M059J (cell line): Measurements from ENCODE around the gene CD28. TPM values are rescaled to one million over a fixed set of nuclear protein-coding genes. Genes with fewer than 3 reads are reported as not detected.
"Not testable (repeated sequence)": the region's sequence is repeated elsewhere in the genome, so short reads cannot be mapped to it uniquely, and the experiment has no call there.

ENCODE experiments used
- DNase-seq: peaks from one replicate; pipeline ENCODE4 v3.0.0-alpha.2; 2012; ENCODE audit warnings: low read depth
- total RNA-seq: library from RNA; depleted of rRNA; stranded (reverse); fragments of >200 nt; shearing (Covaris generic); gene quantifications from 2 replicates; pipeline ENCODE4 v1.2.3, GENCODE V29; 2014; rRNA removed

The CD28 gene
- total RNA-seq, 1 experiment from 2014 or later, result not detected

DNA sequence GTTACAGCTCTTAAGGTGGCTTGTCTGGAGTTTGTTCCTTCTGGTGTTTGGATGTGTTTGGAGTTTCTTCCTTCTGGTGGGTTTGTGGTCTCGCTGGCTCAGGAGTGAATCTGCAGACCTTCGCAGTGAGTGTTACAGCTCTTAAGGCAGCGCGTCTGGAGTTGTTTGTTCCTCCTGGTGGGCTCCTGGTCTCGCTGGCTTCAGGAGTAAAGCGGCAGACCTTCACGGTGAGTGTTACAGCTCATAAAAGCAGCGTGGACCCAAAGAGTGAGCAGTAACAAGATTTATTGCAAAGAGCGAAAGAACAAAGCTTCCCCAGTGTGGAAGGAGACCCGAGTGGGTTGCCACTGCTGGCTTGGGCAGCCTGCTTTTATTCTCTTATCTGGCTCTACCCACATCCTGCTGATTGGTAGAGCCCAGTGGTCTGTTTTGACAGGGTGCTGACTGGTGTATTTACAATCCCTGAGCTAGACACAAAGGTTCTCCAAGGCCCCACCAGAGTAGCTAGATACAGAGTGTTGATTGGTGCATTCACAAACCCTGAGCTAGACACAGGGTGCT is 78.4 kb downstream of the CD28 start:
- not testable (repeated sequence) for DNase-seq

DNA sequence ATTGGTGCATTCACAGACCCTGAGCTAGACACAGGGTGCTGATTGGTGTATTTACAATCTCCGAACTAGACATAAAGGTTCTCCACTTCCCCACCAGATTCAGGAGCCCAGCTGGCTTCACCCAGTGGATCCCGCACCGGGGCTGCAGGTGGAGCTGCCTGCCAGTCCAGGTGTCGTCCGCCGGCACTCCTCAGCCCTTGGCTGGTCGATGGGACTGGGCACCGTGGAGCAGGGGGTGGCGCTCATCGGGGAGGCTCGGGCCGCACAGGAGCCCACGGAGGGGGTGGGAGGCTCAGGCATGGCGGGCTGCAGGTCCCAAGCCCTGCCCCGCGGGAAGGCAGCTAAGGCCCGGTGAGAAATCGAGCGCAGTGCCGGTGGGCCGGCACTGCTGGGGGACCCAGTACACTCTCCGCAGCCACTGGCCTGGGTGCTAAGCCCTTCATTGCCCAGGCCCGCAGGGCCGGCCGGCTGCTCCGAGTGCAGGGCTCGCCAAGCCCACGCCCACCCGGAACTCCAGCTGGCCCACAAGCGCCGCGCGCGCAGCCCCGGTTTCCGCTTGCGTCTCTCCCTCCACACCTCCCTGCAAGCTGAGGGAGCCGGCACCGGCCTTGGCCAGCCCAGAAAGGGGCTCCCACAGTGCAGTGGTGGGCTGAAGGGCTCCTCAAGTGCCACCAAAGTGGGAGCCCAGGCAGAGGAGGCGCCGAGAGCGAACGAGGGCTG is 79.1 kb downstream of the CD28 start:
- not testable (repeated sequence) for DNase-seq

DNA sequence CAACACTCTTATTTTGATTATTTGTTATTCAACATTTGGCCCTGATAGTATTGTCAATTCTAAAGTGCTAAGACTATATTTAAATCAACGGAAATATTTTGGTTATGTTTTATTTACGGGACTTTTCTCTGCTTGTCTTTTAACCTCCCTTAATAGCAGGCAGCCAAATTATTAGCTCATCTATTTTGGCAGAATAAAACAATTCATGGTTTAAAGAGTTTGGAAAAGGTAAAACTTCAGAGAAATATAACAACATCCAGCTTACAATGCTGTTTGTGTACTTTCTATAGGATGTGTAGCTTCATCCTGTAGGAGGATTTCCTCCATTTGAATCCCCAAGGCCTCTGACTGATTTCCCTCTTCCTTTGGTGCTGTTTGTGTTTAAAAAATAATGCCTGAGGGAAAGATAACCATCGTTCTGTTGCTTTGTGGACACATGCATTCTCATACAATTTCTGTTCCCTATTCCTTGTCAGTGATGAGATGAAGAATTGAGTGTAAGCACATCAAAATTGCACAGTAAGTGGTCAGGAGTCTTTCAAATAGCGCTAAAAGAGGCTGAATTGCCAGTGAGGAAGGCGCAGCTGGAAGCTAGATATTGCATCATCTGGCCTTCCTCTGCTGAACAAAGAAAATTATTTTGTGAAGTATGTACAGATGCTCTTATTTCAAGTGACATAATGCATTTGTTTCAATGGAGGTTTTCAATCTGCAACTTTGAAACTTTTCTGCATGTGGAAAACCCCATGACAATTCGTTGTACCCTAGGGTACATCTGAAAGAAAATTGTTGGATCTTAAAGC is 80.3 kb downstream of the CD28 start:
- peak; percentile 26 for DNase-seq

DNA sequence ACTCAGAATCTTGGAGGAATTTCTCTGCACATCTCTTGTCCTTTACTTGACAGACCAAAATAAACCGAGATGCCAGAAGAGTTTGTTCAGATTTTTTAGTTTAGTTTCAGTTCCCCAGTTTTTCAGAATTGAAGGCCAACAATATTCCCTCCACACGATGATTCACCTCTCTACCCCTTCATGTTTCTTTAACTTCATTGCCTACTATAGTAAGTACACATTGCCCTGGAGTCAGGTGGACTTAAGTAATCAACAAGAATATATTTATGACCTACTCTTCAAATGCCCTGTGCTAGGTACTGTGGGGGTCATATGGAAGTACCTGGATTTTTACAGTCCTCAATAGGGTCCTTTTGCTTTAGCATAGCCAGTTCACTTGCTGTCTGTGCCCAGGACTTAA is 81.5 kb downstream of the CD28 start:
- no peak for DNase-seq

Other genes with a start within 250 kb of the CD28 start
- gene RAPH1, start 171.3 kb upstream of the CD28 start, total RNA-seq, result 9.3 and 13.8 TPM in 2 replicates
- not detected in 2 replicates for gene CTLA4, start 161.1 kb downstream of the CD28 start, total RNA-seq
- gene ICOS, start 230.1 kb downstream of the CD28 start, total RNA-seq, result not detected in 2 replicates